DMS114 treated with DMSO at 0.1 percent for 48 hours (cell line): ENCODE results near the gene ABCA13.
"Not testable (repeated sequence)": the region's sequence is repeated elsewhere in the genome, so short reads cannot be mapped to it uniquely, and the experiment has no call there.

Experiments used
- DNase-seq: peaks from one replicate; lab custom pipeline; 2025; ENCODE audit not compliant: unreplicated experiment; lab: John Stamatoyannopoulos, UW

The ABCA13 gene

GRCh38 chr7:48173313-48173712 lies 2.1 kb downstream of the ABCA13 start:
- no peak for DNase-seq

GRCh38 chr7:48173756-48174382 lies 2.6 kb downstream of the ABCA13 start:
- no peak for DNase-seq

- no peak for DNase-seq
Observed at GRCh38 chr7:48175019-48175418, 3.8 kb downstream of the ABCA13 start.

- no peak for DNase-seq
Observed at GRCh38 chr7:48176356-48176893, 5.2 kb downstream of the ABCA13 start.

- no peak for DNase-seq
Observed at GRCh38 chr7:48177271-48177670, 6.0 kb downstream of the ABCA13 start.

- DNase-seq: no peak
Observed at GRCh38 chr7:48179496-48180030, 8.3 kb downstream of the ABCA13 start.

GRCh38 chr7:48180981-48181380 lies 9.7 kb downstream of the ABCA13 start:
- DNase-seq: no peak

- DNase-seq: no peak
Observed at GRCh38 chr7:48182718-48183369, 11.6 kb downstream of the ABCA13 start.

GRCh38 chr7:48183370-48183743 lies 12.1 kb downstream of the ABCA13 start:
- DNase-seq: no peak

GRCh38 chr7:48183965-48184364 lies 12.7 kb downstream of the ABCA13 start:
- DNase-seq: no peak

- no peak for DNase-seq
Observed at GRCh38 chr7:48188776-48189520, 17.7 kb downstream of the ABCA13 start.

GRCh38 chr7:48192996-48193395 lies 21.7 kb downstream of the ABCA13 start:
- DNase-seq: no peak

GRCh38 chr7:48193421-48193820 lies 22.2 kb downstream of the ABCA13 start:
- no peak for DNase-seq

GRCh38 chr7:48200946-48201589 lies 29.8 kb downstream of the ABCA13 start:
- not testable (repeated sequence) for DNase-seq

- not testable (repeated sequence) for DNase-seq
Observed at GRCh38 chr7:48202916-48203315, 31.7 kb downstream of the ABCA13 start.

- DNase-seq: no peak
Observed at GRCh38 chr7:48207155-48207675, 36.0 kb downstream of the ABCA13 start.

GRCh38 chr7:48209004-48209600 lies 37.8 kb downstream of the ABCA13 start:
- DNase-seq: no peak

GRCh38 chr7:48213226-48213625 lies 42.0 kb downstream of the ABCA13 start:
- DNase-seq: no peak

GRCh38 chr7:48217266-48217665 lies 46.0 kb downstream of the ABCA13 start:
- DNase-seq: no peak

GRCh38 chr7:48217753-48218152 lies 46.5 kb downstream of the ABCA13 start:
- DNase-seq: no peak

- DNase-seq: no peak
Observed at GRCh38 chr7:48224042-48224441, 52.8 kb downstream of the ABCA13 start.
